Esophagus muscularis mucosa (tissue), 4 donors: ENCODE measurements around the gene TKT. TPM values are rescaled to one million over a fixed set of nuclear protein-coding genes. Genes with fewer than 3 reads are reported as not detected.
A peak's percentile ranks its signal among the peaks of the same experiment; 100 is the strongest.

Source experiments
- DNase-seq: peaks from one replicate; pipeline ENCODE4 v3.0.0-alpha.2; 2017; ENCODE audit errors: extremely low spot score
- H3K27ac ChIP-seq, 4 donors: fragments of 200-600 bp; sonication (generic); replicated peaks in 1 of 4; 1 replicate in 3 of 4; 2 replicates in 1 of 4; pipeline ENCODE4 v1.5.1; 2016 to 2019; ENCODE audit warnings: mild to moderate bottlenecking in 1 of 4
- H3K27me3 ChIP-seq, 4 donors: fragments of 200-600 bp; sonication (generic); one replicate each; pipeline versions ENCODE4 v1.5.1 to v1.6.0; 2016 to 2019
- H3K36me3 ChIP-seq, 4 donors: fragments of 200-600 bp; sonication (generic); one replicate each; pipeline ENCODE4 v1.5.1; 2016 to 2019
- H3K4me1 ChIP-seq, 4 donors: fragments of 200-600 bp; sonication (generic); one replicate each; pipeline ENCODE4 v1.5.1; 2016 to 2019
- H3K4me3 ChIP-seq, 4 donors: fragments of 200-600 bp; sonication (generic); 1 replicate in 2 of 4; 2 replicates in 2 of 4; pipeline ENCODE4 v1.5.1; 2016 to 2019; ENCODE audit warnings: mild to moderate bottlenecking in 4 of 4, moderate library complexity in 1 of 4
- H3K9me3 ChIP-seq, 4 donors: fragments of 200-600 bp; sonication (generic); 1 replicate in 3 of 4; 2 replicates in 1 of 4; pipeline ENCODE4 v1.5.1; 2016 to 2019
- CTCF ChIP-seq, 3 experiments: fragments of 200-600 bp in 2 of 3; fragments of 450-650 bp in 1 of 3; sonication (generic) in 2 of 3; IDR thresholded peaks; one replicate each; pipeline ENCODE4 v1.5.1; 2017 to 2019; ENCODE audit warnings: antibody characterized with exemption in 3 of 3, mild to moderate bottlenecking in 2 of 3, moderate library complexity in 1 of 3
- EP300 ChIP-seq: sonication (generic); formaldehyde crosslinking; IDR thresholded peaks from one replicate; pipeline ENCODE4 v1.6.1; 2017; ENCODE audit warnings: antibody characterized with exemption
- POLR2A ChIP-seq: fragments of 450-650 bp; IDR thresholded peaks from one replicate; pipeline ENCODE4 v1.6.1; 2017; ENCODE audit warnings: antibody characterized with exemption, moderate library complexity, mild to moderate bottlenecking, low read depth
- POLR2AphosphoS5 ChIP-seq, 2 donors: sonication (generic); formaldehyde crosslinking; IDR thresholded peaks; one replicate each; pipeline ENCODE4 v1.6.1; 2017; ENCODE audit warnings: antibody characterized with exemption in 2 of 2
- WGBS: methylation state at CpG from one replicate; pipeline ENCODE4 v1.1.5; 2018; 5-methylcytosine and 5-hydroxymethylcytosine counted together
- intact Hi-C: fragments of 100-400 bp; cut with DNase I; formaldehyde crosslinking; loops from one replicate; pipeline ENCODE4 v1.15.1; 2023
- total RNA-seq, 4 donors: library from RNA; depleted of rRNA; stranded (reverse); fragments of >200 nt; gene quantifications; one replicate each; pipeline versions ENCODE4 v1.1.0 to v1.2.1, GENCODE V29; 2016

TKT gene
- total RNA-seq: 100 to 1,000 TPM; 295 to 524 (median 378) TPM

GRCh38 chr3:53255775-53256703 is at the start of gene TKT:
TKT (minus strand) TSS chr3:53256022; CDS start chr3:53255942, 80 bp downstream.
- 20% methylated on average over 32 of the region's 66 CpGs for WGBS
- H3K27ac ChIP-seq: peak within 1 kb of the TSS; percentile 89 to 95 (median 92)
- peak within 1 kb of the TSS; percentile 82 to 99 (median 98) for H3K4me3 ChIP-seq
- H3K9me3 ChIP-seq: no peaks in the 10 kb centered on the region
- peaks cover 45 to 51% (median 47%) of the 10 kb centered on the region in 4 donors for H3K4me1 ChIP-seq
- H3K27me3 ChIP-seq: no peaks in the 10 kb centered on the region
- DNase-seq: peak; percentile 95
- no peak for TF ChIP-seq EP300
- no peak for TF ChIP-seq CTCF (IDR thresholded peaks at IDR 0.05)
- peak; percentile 67 to 92 for TF ChIP-seq POLR2AphosphoS5 (IDR thresholded peaks at IDR 0.05)
- peak; percentile 60 for TF ChIP-seq POLR2A
- no peaks in the 10 kb centered on the region for H3K36me3 ChIP-seq
- intact Hi-C loops: loop anchor here (5.0 kb wide), 1 partner anchor 91 kb away; the partner anchor contains the start of gene DCP1A

GRCh38 chr3:53303957-53304356 is 48.1 kb upstream of the TKT start:
- peak overlapping the region in 2 of 4 donors; percentile 20 to 34 for H3K27ac ChIP-seq
- intact Hi-C loops: no loop called here
- DNase-seq: no peak
- no peak for TF ChIP-seq POLR2AphosphoS5 (IDR thresholded peaks at IDR 0.05)
- TF ChIP-seq EP300: no peak
- no peak for TF ChIP-seq POLR2A
- no peak for TF ChIP-seq CTCF (IDR thresholded peaks at IDR 0.05)
- H3K4me3 ChIP-seq: no peak overlapping the region
- peaks cover 20 to 66% (median 48%) of the 10 kb centered on the region in 4 donors for H3K36me3 ChIP-seq
- WGBS: 62% methylated on average over 3 of the region's 3 CpGs
- no peaks in the 10 kb centered on the region for H3K9me3 ChIP-seq
- no peaks in the 10 kb centered on the region for H3K27me3 ChIP-seq
- H3K4me1 ChIP-seq: peaks cover 16 to 25% (median 24%) of the 10 kb centered on the region in 4 donors

GRCh38 chr3:53303549-53303948 is 47.7 kb upstream of the TKT start:
- peak overlapping the region in 2 of 4 donors; percentile 20 to 34 for H3K27ac ChIP-seq
- H3K9me3 ChIP-seq: no peaks in the 10 kb centered on the region
- H3K4me1 ChIP-seq: peaks cover 16 to 25% (median 24%) of the 10 kb centered on the region in 4 donors
- intact Hi-C loops: no loop called here
- no peaks in the 10 kb centered on the region for H3K27me3 ChIP-seq
- TF ChIP-seq EP300 (no peak), POLR2A (no peak), POLR2AphosphoS5 (IDR thresholded peaks at IDR 0.05) (no peak), CTCF (IDR thresholded peaks at IDR 0.05) (no peak)
- peaks cover 19 to 66% (median 46%) of the 10 kb centered on the region in 4 donors for H3K36me3 ChIP-seq
- H3K4me3 ChIP-seq: no peak overlapping the region
- WGBS: 71% methylated on average over 3 of the region's 3 CpGs
- DNase-seq: no peak

- TF ChIP-seq EP300: no peak
- TF ChIP-seq POLR2A: no peak
- TF ChIP-seq CTCF (IDR thresholded peaks at IDR 0.05): no peak
- no peak for TF ChIP-seq POLR2AphosphoS5 (IDR thresholded peaks at IDR 0.05)
- no peak overlapping the region for H3K4me3 ChIP-seq
- intact Hi-C loops: no loop called here
- H3K27ac ChIP-seq: peak overlapping the region in 1 of 4 donors; percentile 75
- peaks cover 19 to 63% (median 47%) of the 10 kb centered on the region in 4 donors for H3K36me3 ChIP-seq
- no peak for DNase-seq
- H3K4me1 ChIP-seq: peaks cover 16 to 25% (median 24%) of the 10 kb centered on the region in 4 donors
- no peaks in the 10 kb centered on the region for H3K27me3 ChIP-seq
- H3K9me3 ChIP-seq: no peaks in the 10 kb centered on the region
- 93% methylated on average over 3 of the region's 3 CpGs for WGBS
These were observed 45.0 kb upstream of the TKT start for GRCh38 chr3:53300826-53301225.
